ENCODE results near the gene ZFR2.

Gene ZFR2

DNA sequence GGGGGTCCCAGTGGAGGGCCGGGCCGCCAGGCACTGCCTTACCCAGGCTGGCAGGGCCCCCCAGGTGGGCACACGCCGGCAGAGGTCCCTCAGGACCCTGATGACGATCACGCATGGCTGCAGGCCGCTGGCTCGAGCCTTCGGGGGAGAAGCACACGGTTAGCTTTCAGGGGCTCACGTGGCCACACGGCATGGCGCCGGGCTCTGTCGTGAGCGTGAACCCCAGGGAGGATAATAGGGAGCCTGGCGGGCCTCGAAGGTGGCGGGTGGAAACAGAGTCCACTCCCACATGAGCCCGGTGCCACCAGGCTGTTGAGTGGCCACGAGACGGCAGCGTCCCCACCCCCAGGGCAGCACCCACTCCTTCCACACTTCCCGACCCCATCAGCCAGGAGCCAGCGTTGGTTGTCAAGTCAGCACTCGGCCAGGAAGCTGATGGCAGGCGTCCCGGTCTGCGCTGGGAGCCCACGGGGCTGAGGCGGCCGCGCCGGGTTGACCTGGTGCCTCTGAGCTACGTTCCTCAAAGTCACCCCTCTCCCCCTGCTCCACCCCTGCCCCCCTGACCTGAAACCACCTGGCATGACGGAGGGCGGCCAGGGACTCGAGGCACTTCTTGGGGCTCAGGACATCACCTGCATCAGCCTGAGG lies 58.0 kb downstream of the ZFR2 start:
- no peak for DNase-seq

DNA sequence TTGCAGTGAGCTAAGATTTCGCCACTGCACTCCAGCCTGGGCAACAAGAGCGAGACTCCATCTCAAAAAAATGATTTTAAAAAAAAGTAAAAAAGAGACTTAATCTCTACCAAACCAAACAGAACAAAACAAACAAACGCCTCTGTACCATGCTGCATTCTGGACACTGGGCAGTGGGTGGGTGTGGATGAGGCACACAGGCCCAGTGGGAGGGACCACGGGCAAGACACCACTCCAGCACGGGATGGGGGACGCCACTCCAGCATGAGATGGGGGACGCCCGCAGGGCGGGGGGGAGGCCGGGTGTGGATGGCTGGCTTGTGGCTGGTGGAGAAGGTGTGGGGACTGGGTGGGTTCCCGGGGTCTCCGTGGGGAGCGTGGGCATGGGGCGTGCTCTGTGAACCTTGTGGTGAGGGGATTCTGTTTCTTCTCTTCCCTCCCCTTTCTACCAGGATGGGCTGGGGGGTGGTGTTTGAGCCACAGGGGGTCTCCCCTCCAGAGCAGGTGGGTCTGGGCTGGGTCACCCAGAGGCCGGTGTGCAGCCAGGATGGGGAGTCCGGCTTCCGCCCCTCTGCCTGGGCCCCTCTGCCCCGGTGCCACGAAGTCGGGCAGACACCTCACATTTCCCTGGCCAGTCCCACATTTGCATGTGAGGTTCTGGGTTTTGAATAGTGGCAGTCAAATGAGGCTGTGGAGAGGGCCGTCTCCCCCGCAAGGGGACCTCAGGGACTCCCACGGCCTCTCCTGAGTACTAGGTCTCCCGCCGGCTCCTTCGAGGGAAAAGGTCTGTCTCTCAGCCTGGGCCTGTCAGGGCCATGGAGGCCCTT lies 58.7 kb downstream of the ZFR2 start:
- DNase-seq, result no peak

DNA sequence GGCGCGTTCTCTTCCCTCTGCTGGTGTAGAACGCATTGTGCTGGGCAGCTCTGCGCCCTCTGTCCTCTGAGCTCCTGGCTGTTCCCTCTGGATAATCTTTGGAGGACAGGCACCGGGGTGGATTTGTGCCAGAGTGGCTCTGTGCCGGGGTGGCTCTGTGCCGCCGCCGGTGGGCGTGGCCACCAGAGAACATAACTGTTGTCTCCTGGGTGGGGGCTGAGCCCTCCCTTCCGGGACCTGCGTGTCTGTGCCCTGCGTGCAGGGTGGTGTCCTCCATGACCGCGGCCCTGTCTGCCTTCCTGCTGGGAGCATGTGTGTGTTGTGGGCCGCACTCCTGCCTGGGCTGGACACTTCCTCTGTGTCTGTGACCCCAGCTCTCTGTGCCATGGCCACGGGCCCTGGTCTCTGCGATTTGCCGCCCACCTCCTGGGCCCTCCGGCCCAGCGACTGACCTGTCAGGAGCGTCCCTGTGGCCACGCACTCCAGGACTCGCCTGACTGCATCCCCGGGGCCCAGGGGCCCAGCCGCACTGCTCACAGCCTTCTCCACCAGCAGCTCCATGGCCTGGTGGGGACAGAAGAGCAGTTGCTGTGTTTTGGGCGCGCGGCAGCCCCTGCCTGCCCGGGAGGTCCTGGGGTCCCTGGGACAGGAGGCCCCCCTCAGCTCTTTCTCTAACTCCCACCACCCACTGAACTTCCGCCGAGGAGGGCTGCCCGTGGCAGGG lies 60.3 kb downstream of the ZFR2 start:
- no peak for DNase-seq

DNA sequence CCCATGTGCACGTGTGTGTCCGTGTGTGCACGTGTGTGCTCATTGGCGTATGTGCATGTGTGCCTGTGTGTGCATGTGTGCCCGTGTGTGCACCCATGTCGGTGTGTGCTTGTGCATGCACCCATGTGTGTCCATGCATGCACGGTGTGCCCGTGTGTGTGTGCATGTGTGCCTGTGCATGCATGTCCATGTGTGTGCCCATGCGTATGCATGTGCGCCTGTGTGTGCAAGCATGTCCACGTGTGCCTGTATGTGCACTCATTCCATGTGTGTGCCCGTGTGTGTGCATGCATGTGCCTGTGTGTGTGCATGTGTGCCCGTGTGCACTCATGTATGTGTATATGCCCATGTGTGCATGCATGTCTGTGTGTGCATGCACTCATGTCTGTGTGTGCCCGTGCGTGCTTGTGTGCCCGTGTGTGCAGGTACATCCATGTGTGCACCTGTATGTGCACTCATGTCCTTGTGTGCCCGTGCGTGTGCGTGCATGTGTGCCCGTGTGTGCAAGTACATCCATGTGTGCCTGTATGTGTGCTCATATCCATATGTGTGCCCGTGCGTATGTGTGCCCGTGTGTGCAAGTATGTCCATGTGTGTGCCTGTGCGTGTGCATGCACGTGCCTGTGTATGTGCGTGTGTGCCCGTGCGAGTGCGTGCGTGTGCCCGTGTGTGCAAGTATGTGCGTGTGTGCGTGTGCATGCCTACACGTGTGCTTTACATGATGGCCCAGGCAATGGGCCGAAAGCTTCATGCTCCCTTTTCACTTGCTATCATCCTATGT lies 61.1 kb downstream of the ZFR2 start:
- DNase-seq, result no peak

DNA sequence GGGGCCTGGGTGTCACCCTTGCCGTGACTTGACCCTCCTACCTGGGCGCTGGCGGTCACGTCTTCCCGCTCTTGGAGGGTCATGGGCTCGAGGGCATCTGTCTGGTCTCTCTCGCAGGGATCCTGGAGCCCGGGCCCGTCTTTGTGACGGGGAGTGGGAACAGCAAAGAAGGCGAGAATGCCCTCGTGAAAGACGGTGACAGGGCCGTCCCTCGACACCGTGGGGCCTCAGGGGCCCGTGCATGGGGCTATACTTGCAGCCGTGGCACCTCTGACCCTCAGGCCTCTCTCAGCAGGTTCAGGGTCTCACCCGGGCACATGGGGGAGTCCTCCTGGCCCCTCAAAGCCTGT lies 61.7 kb downstream of the ZFR2 start:
- DNase-seq, result no peak

DNA sequence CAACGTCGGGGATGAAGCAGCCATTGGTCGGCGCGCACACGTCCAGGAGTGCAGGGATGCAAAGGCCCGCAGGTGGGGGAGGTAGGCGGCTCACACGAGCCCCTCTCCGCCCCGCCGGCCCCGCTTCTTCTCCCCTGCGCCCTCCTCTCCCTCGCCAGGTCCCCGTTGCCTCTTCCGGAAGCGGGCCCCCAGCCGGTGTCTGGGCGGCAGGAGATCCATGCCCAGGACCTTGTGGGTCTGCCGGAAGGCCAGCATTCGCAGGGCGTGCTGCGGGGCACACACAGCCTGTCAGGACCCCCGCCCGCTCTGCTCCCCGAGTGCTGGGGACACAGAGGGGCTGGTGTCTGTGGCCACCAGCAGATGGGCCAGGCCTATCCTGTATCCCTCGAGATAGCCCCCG lies 63.0 kb downstream of the ZFR2 start:
- no peak for DNase-seq

DNA sequence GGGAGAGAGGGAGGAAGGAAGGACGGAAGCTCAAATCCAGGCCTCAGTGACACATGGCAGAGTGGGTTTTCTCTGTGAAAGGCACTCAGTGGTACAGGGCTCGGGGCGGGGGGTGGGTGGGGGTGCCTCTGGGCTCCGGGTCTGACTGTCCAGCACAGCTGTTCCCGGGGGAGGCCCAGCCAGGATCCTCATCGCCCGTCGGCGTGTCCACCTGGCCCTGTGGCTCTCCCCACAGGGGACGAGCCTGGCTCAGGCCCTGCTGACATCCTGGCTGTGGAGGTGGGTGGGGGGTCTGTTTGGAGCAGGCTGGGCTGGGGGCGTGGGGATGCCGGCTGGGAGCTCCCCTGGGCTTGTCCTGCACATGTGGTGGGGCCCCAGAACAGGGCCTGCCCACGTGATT lies 64.4 kb downstream of the ZFR2 start:
- DNase-seq, result no peak

DNA sequence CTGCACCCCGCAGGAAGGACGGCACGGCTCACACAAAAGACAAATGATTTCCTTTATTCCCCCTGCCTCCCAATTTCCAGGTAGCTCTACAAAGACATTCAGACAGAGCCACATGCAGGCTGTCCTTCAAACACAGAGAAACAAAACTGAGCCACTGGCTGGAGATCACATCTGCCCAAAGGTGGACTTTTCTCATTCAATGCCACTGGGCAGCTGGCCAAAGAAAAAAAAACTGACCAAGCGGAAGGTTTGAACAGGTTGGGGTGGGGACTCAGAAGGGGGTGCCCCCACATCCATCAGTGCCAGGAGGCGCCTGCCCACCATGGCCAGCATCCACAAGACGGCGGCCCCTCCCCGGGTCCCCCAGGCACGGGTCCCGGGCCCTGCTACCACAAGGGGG lies 64.9 kb downstream of the ZFR2 start:
- DNase-seq, result no peak

DNA sequence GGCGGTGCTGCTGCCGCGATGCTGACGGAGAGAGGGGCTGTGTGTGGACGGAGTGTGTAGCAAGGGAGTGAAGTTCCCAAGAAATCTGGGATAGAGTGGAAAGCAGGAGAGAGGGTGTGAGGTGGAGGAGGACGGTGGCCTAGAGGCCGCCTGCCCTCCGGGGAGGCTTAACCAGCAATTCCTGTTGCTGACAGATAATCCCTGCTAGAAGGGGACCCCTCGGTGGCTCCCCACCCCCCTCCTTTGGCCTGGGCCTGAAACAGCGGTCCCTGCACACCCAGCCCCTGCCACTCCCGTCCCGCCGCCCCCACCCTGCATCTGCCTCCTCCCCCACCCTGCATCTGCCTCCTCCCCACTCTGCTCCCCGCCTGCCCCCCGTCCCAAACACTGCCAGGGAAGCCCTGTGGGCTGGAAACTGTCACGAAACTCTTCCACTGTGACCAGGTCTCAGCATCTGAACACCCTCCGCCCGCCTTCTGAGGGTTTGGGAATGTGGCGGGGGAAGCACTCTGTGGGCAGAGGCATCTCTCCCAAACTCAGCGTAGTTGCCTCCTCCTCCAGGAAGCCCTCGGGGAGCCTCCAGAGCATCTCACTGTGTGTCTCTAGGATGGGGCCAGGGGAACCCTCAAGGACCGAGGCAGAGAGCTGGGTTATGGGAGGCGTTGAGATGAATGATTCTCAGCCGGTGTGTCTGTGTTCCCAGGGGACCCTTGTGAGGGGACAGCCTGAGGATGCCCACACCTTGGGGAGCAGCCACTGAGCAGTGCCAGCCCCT lies 65.5 kb downstream of the ZFR2 start:
- DNase-seq, result no peak

DNA sequence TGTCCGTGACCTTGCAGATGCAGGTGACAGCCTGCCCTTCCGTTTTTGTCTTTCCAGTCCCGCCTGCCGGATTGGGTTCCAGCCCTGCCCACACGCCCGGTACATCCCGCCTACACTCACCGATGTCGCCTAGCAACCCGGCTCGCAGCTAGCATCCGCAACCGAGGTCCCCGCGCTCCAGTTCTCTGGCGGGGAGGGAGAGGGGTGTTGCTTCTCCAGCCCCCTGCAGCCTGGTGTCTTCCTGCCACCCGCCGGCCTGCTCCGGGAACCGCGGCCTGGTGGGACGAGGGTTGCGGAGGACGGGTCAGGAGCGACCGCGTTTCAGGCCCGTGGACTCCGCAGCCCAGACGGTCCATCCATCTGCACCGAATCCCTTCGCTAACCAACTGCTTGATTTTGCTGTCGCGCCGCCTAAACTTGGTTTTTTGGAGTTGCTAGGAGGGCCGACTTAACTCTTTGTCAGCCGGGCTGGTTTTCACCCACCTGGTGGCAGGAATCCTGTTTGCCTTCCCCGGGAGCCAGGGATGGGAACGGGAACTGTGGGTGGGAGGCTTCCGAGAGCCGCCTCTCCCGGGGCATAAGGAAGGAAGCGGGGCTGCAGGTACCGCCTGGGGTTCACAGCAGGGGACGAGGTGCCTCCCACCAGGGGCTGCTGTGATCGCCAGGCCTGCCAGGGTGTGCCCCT lies 67.3 kb downstream of the ZFR2 start:
- peak; percentile 62 for DNase-seq

DNA sequence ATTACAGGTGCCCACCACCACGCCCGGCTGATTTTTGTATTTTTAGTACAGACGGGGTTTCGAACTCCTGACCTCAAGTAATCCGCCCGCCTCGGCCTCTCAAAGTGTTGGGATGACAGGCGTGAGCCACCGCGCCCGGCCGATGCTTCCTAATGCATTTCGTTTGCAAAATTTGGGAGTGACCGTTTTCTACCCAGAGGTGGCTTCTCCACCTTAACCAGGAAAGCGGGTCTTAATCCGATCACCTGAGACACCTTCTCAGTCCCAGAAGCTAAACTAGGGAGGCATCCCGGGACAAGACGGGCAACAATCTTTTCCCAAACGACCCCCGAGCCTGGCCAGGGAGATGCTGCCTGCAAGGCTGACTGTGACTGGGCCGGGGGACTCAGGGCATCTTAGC lies 67.8 kb downstream of the ZFR2 start:
- no peak for DNase-seq

DNA sequence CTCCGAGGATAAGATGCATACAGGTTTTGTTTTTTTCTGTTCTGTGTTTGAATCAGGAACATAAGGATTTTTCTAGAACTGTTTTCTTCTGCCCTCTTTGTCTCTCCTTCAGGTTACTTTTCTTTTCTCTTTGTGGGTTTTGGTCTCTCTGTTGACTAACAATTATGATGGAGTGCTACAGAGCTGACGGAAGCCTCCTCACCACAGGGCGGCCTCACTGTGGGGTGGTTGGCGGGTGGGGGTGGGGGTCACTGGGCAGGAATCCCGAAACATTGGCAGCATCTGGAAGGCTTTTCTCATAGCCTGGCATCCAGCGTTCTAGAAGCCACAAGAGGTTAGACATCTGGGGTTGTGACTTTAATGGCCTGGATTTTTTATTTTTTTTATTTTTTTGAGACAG lies 70.7 kb downstream of the ZFR2 start:
- DNase-seq, result peak; percentile 33

DNA sequence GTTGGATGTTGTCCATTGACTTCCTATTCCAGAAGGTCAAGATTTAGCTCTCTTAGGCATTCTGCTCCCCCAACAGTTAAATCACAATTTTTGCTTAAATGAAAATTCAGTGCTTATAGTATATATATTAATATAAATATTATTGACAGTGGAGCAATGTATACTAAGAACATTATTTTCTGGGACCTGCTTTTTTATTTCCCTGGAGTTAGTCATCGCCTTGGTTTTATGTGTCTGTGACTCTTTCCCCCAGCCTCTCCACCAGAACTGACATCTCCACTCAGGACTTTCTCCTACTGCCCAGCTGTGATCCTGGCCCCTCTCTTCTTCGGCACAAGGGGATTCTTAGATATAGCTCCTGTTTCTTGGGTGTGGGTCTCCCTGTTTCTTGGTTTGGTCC lies 72.5 kb downstream of the ZFR2 start:
- DNase-seq, result no peak

DNA sequence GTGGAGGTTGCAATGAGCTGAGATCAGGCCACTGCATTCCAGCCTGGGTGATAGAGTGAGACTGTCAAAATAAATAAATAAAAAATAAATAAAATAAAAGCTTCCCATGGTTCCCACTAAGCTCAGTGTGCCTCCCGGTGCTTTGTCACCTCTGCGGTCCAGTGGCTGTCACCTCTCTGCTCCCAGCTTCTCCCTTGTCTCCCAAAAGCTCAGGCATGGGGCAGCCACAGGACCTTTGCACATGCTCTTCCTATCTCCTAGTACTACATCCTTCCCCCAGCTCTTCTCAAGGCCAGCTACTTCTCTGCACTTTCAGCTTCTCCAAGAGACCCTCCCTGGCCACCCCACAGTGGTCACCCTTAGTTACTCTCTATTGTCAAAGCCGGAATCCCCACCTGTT lies 75.0 kb downstream of the ZFR2 start:
- DNase-seq, result no peak

DNA sequence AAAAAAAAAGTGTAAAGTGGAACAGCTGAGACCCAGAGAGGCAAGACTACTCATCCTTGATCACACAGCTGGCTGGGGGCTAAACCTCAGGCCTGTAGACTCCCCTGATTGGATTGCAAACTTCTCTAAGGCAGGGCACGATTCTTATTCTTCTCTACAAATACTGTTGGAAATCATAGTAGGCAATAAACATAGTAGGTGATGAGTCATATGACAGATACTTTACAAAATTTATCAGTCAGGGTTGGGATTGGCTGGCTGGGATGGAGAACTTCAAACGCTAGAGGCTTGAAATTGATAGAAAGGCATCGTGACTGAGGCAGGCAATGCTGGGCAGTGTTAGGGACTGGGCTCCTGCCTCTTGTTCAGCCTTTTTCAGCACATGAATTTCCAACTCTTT lies 76.7 kb downstream of the ZFR2 start:
- no peak for DNase-seq

DNA sequence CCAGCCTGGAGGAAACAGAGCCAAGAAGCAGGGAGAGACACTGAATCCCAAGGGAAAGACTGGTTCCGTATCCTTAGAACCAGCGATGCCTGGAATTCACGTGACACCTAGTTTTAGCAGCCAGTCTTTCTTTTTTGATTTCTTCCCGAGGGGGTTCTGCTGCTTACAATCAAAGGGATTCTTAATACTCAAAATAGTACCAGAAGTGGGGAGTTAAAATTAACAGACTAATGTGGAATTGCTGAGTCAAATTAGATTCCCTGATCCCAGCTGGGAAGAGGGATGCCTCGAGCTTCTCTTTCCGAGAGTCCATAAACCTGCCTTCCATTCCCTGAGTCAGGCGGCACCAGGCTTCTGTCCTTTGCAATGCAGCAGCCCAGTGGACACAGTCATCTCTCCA lies 77.9 kb downstream of the ZFR2 start:
- DNase-seq, result no peak

DNA sequence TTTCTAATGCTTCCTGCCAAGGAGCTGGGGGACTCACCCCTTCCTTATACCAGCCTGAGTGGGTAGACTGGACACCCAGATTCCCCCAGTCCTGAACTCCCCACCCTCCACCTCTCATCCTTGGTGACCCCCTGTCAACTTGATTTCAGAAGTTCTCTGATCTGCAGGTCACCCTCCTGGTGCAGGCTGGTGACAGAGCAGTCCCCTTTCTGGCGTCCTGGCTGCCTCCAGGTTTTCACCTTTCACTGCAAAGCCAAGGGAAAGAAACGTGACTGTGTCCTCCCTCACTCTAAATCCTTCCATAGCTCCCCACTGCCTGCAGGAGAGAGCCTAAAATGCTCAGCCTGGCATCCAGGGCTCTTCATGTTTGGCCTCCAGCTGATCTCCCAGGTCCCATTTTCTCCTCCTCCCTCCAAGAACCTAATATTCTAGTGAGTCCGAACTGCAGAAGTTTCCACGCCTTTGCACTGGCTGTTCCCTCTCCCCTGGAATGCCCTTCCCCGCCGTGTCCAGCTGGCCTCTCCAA lies 78.6 kb downstream of the ZFR2 start:
- no peak for DNase-seq

DNA sequence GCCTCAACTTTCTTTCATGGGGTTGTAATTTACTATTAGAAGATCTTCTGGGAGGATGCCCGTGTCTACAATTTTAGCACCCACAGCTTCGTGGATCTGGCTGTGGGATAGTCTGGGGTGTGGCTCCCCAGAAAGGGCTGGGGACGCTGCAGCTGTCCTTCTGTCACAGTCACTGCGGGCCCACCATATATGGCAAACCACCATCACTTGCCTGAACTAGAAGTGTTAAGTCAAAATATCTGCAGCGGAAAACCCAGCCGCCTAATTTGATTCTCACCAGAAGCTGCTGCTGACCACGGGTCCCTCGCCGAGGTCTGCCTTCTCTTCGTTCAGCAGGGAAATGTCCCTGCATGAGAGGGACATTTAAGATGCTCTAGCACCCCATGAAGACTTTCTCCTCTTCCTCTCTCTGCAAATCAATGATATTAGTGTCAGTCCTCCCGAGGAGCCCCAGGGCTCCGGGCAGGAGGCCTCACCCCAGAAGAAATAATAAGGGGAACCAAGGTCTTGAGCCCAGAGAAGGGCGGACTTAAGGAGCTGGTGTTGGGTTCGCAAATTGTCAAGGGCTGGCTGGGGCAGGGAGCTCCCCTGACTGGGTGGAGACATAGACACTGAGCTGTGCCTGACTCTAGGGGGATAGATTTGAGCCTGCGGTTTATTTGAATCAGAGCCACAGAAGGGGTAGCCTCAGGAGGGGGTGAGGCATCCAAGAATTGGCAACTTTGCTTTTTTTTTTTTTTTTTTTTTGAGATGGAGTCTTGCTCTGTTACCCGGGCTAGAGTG lies 79.7 kb downstream of the ZFR2 start:
- no peak for DNase-seq

DNA sequence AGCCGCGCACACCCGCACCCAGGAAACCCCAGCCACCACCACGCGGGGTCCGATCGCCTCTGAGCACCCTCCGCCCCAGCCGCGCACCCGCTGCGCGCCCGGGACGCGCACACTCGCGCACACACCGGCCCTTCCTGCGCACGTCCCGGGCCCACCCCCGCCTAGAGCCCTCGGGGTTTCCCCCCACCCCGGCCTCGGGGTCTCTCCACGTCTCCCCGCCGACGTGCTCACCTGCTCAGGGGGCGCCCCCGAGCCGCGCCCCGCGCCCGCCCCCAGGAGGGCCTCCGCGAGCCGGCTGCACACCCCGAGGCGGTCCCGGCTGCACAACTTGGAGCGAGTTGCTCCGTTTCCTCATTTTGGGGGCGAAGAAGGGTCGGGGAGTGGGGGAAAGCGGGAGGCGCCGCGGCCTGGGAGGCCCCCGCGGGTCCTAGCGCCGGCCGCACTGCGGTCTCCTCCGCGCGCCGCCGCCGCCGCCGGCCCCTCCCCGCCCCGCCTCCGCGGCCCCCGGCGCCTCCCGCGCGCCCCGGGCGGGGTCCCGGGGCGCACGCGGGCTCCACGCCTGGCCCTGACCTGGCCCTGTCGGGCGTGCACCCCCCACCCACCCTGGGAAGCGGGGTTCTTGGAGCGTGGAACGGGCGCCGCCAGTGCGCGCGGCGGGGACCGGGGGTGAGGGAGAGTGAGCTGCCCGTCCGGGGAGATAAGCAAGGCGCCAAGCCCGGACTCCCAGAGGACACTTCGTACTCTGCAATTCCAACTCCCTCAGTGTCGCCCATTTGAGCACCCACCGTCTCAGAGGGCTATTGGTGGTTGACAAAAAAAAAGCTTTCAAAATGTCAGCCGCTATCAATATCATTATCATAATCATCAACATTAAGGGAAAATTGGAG lies 82.7 kb downstream of the ZFR2 start, which contains the start of gene MATK:
Gene MATK (minus strand): TSS at position 444 of the 887 bp plus-strand sequence. CDS start 1,246 bp downstream, outside the sequence.
- DNase-seq, result peak; percentile 33

Measured in activated naive CD4-positive, alpha-beta T cell treated with Interleukin-2 at 50 U/mL for 16 hours (primary cell).